BLaER1 (cell line): ENCODE results near the gene LITAF.

Experiments used
- H3K27ac ChIP-seq: shearing (Covaris generic); formaldehyde crosslinking; 2 replicates; pipeline ENCODE4 v1.8.1; 2022
- H3K27me3 ChIP-seq: shearing (Covaris generic); formaldehyde crosslinking; 2 replicates; pipeline ENCODE4 v1.8.1; 2022
- H3K36me3 ChIP-seq: shearing (Covaris generic); formaldehyde crosslinking; 2 replicates; pipeline ENCODE4 v1.8.1; 2022
- H3K4me1 ChIP-seq: shearing (Covaris generic); formaldehyde crosslinking; 2 replicates; pipeline ENCODE4 v1.8.1; 2022
- H3K4me2 ChIP-seq: shearing (Covaris generic); formaldehyde crosslinking; 2 replicates; pipeline ENCODE4 v1.8.1; 2022
- H3K4me3 ChIP-seq: shearing (Covaris generic); formaldehyde crosslinking; 2 replicates; pipeline ENCODE4 v1.8.1; 2022
- H3K9ac ChIP-seq: shearing (Covaris generic); formaldehyde crosslinking; 2 replicates; pipeline ENCODE4 v1.8.1; 2022
- H3K9me3 ChIP-seq: shearing (Covaris generic); formaldehyde crosslinking; 2 replicates; pipeline ENCODE4 v1.8.1; 2022
- H4K20me1 ChIP-seq: shearing (Covaris generic); formaldehyde crosslinking; 2 replicates; pipeline ENCODE4 v1.8.1; 2022
- Cebpa-rat ChIP-seq: shearing (Covaris generic); IDR thresholded peaks from 2 replicates; pipeline ENCODE4 v1.8.1; 2022

Gene LITAF

DNA sequence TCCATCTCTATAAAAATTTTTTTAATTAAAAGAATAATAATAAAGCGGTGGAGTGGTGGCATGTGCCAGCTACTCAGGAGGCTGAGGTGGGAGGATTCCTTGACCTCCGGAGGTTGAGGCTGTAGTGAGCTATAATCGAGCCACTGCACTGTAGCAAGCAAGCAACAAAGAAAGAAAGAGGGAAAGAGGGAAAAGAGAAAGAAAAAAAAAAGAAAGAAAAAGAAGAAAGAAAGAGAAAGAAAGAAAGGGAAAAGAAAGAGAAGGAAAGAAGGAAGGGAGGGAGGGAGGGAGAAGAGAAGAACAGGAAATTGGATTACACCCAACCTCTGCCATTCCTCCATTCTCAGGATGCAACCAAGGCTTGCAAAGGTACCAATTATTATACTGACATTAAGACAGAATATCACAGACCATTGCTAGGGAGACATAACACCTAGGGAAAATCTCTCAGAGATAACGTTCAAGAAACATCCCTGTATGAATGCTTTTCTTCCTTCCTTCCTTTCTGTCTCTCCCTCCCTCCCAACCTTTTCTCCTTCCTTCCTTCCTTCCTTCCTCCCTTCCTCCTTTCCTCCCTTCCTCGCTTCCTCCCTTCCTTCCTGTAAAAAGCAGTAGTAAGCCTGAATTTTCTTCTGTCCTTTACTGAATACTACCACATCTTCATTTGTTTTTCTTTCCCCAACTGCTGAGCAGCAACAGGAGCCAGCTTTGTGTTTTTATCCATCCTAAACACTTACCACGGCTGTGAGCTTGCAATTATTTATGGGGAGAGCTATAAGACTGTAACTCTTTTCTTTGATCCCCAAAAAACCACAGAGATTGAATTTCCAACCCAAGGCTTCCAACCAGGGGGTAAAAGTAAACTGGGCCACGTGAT lies 1.8 kb upstream of the LITAF start:
- no peaks in the 10 kb centered on the region for H3K9me3 ChIP-seq
- no peak for TF ChIP-seq Cebpa-rat
- H4K20me1 ChIP-seq: peaks cover 24% of the 10 kb centered on the region
- H3K4me1 ChIP-seq: peaks cover 50% of the 10 kb centered on the region
- H3K27ac ChIP-seq: no peak overlapping the region
- H3K36me3 ChIP-seq: no peaks in the 10 kb centered on the region
- H3K27me3 ChIP-seq: peaks cover 36% of the 10 kb centered on the region
- no peak overlapping the region for H3K9ac ChIP-seq
- peak overlapping the region; percentile 96 for H3K4me2 ChIP-seq
- H3K4me3 ChIP-seq: no peak overlapping the region

DNA sequence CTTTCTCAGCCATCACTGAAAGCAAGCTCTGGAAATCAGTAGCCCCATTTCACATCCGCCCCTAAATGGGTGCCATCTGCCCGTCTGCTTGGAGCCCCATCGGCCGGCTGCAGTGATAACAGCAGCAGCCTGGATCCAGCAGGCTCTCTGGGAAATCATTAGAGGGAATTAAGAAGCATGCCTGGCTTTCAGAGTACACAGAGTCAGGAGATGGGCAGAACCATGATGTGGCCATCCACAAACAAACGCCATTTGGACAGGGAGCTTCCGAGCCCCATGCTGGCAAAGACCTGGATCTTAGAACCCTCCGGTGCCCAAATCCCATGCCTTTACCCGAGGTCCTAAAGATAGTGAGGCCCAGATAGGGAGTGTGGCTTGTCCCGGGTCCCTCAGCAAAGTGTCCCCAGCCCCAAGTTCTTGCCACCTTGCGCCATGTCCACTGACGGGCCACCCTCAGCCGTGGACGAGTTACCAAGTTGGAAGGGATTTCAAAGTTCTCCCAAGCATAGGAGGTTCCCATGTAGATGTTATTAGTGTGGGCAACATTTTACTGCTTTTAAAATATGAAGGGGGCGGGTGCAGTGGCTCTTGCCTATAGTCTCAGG lies 1.0 kb upstream of the LITAF start:
- peaks cover 42% of the 10 kb centered on the region for H3K27me3 ChIP-seq
- H3K4me1 ChIP-seq: peaks cover 58% of the 10 kb centered on the region
- peaks cover 31% of the 10 kb centered on the region for H4K20me1 ChIP-seq
- H3K36me3 ChIP-seq: no peaks in the 10 kb centered on the region
- H3K27ac ChIP-seq: no peak overlapping the region
- H3K4me2 ChIP-seq: peak overlapping the region; percentile 96
- no peak overlapping the region; the same call in 1 of the 2 replicates for H3K9ac ChIP-seq
- peak overlapping the region; percentile 77 for H3K4me3 ChIP-seq
- no peaks in the 10 kb centered on the region for H3K9me3 ChIP-seq
- TF ChIP-seq Cebpa-rat: no peak

GRCh38 chr16:11586378-11586855 lies 302 bp downstream of the LITAF start:
- peaks cover 71% of the 10 kb centered on the region for H3K4me1 ChIP-seq
- H3K4me2 ChIP-seq: peak overlapping the region; percentile 96
- peak overlapping the region; percentile 77 for H3K4me3 ChIP-seq
- no peaks in the 10 kb centered on the region for H3K36me3 ChIP-seq
- peak overlapping the region; percentile 84 for H3K27ac ChIP-seq
- H4K20me1 ChIP-seq: peaks cover 44% of the 10 kb centered on the region
- peak overlapping the region; percentile 79 for H3K9ac ChIP-seq
- H3K9me3 ChIP-seq: no peaks in the 10 kb centered on the region
- peaks cover 48% of the 10 kb centered on the region for H3K27me3 ChIP-seq
- TF ChIP-seq Cebpa-rat: no peak

DNA sequence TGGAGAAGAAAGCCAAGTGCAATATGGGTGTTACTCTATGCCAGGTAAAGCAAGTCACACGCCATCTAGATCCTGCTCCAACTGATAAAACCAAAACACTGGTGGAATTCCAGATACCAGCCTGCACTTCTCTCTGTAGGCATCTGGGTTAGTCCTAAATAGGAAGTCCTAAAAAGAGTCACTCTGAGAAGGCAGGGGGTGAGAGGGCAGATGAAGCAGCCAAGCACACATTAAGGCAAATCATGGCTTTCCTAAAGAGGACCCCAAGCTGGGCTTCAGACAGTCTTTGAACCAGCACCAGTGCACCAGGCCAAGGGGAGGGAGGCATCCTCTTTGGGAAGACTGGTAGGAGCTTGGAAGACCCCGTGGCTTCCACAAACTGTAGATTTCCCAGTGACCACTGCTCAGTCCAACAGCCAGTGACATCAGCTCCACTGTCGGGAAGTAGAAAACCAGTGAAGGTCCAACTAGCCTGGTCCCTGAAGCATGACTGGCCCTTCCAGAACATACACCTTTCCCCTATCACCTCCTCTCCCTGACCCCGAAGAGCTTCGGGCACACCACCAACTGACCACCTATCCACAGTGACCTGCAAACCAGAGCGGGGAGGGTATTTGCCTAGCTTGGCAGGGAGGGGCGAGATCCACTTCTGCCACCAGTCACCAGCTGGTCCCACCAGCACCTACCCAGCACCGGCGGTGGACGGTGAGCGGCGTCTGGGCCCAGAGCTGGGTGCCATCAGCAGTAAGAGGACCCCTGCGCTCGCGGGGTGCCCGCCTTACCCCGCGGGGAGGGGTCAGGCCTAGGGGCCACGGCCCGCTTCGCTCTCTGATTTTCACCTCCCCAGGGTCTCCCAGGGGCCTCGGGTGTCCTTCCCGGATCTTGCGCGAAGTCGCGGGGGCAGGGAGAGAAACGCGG lies 1.0 kb downstream of the LITAF start:
- peaks cover 50% of the 10 kb centered on the region for H4K20me1 ChIP-seq
- no peaks in the 10 kb centered on the region for H3K36me3 ChIP-seq
- peaks cover 48% of the 10 kb centered on the region for H3K27me3 ChIP-seq
- H3K4me2 ChIP-seq: peak overlapping the region; percentile 96
- H3K27ac ChIP-seq: peak overlapping the region; percentile 84
- TF ChIP-seq Cebpa-rat: no peak
- peaks cover 76% of the 10 kb centered on the region for H3K4me1 ChIP-seq
- H3K9ac ChIP-seq: peak overlapping the region; percentile 79
- peak overlapping the region; percentile 77 for H3K4me3 ChIP-seq
- H3K9me3 ChIP-seq: peaks cover 2% of the 10 kb centered on the region; the same call in 1 of the 2 replicates

GRCh38 chr16:11583889-11584565 lies 2.7 kb downstream of the LITAF start:
- TF ChIP-seq Cebpa-rat: no peak
- no peaks in the 10 kb centered on the region for H3K36me3 ChIP-seq
- peak overlapping the region; percentile 40 for H3K4me3 ChIP-seq
- H4K20me1 ChIP-seq: peaks cover 62% of the 10 kb centered on the region
- H3K27me3 ChIP-seq: peaks cover 48% of the 10 kb centered on the region
- H3K4me1 ChIP-seq: peaks cover 74% of the 10 kb centered on the region
- H3K27ac ChIP-seq: no peak overlapping the region
- H3K4me2 ChIP-seq: peak overlapping the region; percentile 96
- H3K9ac ChIP-seq: peak overlapping the region; percentile 25; the same call in 1 of the 2 replicates
- peaks cover 5% of the 10 kb centered on the region; the same call in 1 of the 2 replicates for H3K9me3 ChIP-seq

GRCh38 chr16:11583166-11583565 lies 3.6 kb downstream of the LITAF start:
- H3K4me3 ChIP-seq: no peak overlapping the region
- H3K4me1 ChIP-seq: peaks cover 73% of the 10 kb centered on the region
- H4K20me1 ChIP-seq: peaks cover 70% of the 10 kb centered on the region
- H3K4me2 ChIP-seq: peak overlapping the region; percentile 96
- H3K9me3 ChIP-seq: peaks cover 5% of the 10 kb centered on the region; the same call in 1 of the 2 replicates
- H3K36me3 ChIP-seq: no peaks in the 10 kb centered on the region
- no peak for TF ChIP-seq Cebpa-rat
- H3K9ac ChIP-seq: no peak overlapping the region
- H3K27me3 ChIP-seq: peaks cover 48% of the 10 kb centered on the region
- H3K27ac ChIP-seq: no peak overlapping the region

DNA sequence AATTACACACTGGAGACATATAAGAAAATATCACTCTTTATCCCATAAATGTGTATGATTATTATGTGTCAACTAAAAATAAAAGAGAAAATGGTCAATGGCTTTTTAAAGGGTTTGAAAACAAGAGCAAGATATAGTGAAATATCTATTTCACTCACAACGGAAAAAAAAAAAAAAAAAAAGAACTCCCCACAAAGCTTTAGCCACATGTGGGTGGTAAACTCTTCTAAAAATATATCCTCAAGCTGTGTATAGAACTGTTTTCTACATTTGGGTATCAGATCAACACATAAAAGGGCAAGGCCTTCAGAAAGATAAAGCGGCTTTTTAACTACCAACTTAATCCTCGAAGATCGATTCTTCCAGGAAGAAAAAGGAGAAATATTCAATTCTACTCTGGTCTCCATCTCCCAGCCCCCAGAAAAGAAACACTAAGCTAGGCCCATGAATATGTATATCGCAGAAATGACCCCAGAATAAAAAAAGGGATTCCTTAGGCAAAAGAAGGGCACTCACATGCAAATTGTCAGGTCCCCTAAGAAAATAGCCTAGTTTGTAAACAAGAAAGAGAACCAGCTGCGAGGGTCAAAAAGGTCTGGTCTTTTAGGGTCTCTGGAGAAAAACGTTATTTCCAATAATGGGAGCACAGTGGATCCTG lies 4.4 kb downstream of the LITAF start:
- no peak for TF ChIP-seq Cebpa-rat
- H3K9ac ChIP-seq: no peak overlapping the region
- H3K27me3 ChIP-seq: peaks cover 39% of the 10 kb centered on the region
- peaks cover 79% of the 10 kb centered on the region for H4K20me1 ChIP-seq
- peaks cover 5% of the 10 kb centered on the region; the same call in 1 of the 2 replicates for H3K9me3 ChIP-seq
- H3K27ac ChIP-seq: no peak overlapping the region
- peak overlapping the region; percentile 96 for H3K4me2 ChIP-seq
- H3K4me3 ChIP-seq: no peak overlapping the region
- no peaks in the 10 kb centered on the region for H3K36me3 ChIP-seq
- peaks cover 73% of the 10 kb centered on the region for H3K4me1 ChIP-seq

DNA sequence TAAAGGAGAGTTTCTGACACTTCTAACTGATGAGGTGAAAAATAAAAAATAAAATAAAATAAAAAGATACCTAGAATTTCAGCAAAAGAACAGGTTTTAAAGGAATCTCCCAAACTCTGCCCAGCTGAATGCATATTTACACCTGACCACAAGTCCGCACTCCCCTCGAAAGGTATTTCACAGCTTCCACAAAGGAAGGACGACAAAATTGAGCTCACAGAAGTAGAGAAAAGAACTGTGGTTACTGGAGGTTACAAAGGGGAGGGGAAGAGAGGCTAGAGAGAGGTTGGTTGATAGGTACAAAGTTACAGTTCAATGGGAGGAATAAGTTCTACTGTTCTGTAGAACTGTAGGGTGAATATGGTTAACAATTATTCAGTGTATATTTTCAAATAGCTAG lies 5.0 kb downstream of the LITAF start:
- Histone ChIP-seq H3K4me3 (no peak overlapping the region), H3K4me2 (peak overlapping the region; percentile 96), H4K20me1 (peaks cover 85% of the 10 kb centered on the region), H3K27ac (no peak overlapping the region), H3K4me1 (peaks cover 76% of the 10 kb centered on the region), H3K9ac (no peak overlapping the region), H3K9me3 (peaks cover 5% of the 10 kb centered on the region; the same call in 1 of the 2 replicates), H3K36me3 (no peaks in the 10 kb centered on the region), H3K27me3 (peaks cover 33% of the 10 kb centered on the region)
- TF ChIP-seq Cebpa-rat: no peak
